Measurements from ENCODE around the gene OR2AJ1. TPM values are rescaled to one million over a fixed set of nuclear protein-coding genes. Genes with fewer than 3 reads are reported as not detected.
A peak's percentile ranks its signal among the peaks of the same experiment; 100 is the strongest.

Gene OR2AJ1
- total RNA-seq, 1 experiment from 2014 or later, result not detected

DNA sequence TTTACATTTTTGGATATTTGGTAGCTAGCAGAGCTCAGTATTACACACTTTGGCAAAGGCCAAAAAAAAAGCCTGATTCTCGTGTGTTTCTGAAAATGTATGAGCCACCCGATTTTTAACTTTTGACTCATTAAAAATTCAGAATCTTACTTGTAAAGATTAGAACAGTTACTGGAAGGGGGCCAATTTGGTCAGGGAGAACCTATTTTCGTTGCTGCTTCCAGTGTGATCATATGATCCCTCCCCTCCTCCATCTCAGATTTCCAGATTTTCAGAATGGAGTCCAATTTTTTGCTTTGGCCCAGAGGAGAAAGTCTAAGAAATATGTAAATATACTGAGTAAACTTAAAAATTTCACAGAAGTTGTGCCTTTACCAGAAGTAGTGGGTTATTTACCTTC, 37.1 kb downstream of the OR2AJ1 start:
- peak; percentile 23 for DNase-seq (ENCODE audit: low read depth)

DNA sequence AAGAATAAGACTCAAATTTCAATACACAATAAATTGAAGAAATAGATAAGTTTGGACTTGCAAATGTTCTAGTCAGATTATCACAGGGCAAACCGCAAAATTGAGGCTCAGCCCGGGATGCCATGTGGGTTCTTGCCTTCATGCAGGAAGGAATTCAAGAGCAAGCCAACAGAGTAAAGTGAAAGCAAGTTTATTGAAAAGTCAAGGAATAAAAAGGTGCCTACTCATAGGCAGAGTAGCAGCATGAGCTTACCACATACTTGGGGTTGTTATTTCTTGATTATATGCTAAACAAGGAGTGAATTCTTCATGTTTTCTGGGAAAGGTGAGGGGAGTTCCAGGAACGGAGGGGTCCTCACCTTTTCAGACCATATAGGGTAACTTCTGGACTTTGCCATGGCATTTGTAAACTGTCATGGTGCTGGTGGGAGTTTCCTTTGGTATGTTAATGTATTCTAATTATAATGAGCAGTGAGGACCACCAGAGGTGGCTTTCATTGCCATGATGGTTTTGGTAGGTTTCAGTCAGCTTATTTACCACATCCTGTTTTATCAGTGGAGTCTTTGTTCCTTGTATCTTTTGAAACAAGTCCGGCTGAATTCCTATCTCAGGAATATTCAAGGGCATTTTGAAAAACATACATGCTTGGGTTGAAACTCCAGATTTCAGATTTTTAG, 38.4 kb downstream of the OR2AJ1 start:
- peak; percentile 38 for DNase-seq (ENCODE audit: low read depth)

DNA sequence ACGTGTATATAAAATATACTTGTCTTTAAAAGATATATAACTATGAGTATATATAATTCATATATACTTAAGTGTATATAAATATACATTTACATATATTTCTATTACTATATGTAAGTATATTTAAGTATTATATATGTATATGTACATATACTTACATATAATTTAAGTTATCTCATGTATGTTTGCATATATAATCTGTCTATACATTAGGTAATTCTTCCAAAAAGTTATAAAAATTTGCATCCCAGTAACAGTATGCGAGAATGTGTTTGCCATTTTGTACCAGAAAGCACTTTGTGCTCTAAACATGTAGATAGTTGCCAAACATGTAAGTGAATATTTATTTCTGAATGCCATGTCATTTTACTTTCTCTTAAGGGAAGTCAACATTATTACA, 40.2 kb downstream of the OR2AJ1 start, which contains the start of gene OR2AK2:
OR2AK2 (plus strand) TSS at position 301 of the 400 bp plus-strand sequence. CDS start 144 bp downstream, outside the sequence.
- DNase-seq (ENCODE audit: low read depth), result no peak

DNA sequence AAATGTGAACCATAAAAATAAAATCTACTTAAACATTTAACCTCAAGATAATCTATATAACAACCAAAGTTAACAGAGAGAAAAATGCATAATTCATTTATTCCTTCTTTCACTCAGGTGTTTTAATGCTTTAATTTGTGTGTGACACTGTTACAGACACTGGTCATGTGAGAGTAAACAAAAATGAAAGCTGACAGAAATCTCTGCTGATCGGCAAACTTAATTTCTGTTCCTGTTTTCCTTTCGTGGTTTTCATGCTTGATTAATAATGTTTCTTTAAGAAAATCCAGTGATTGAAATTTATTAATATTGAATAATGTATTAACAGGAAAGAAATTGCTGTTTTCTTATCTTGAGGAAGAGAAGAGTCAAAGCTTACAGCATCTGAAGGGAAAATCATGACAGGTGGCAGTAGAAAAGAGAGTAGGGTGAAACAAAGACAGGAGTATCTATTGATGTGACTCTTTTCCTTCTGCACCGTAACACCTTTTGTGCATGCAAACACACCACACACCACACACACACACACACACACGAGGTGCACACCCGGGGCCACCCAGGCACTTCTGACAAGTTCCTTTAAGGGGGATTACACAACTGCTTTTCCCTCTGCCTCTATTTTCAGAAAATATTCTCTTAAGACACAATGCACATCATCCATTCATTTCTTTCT, 42.0 kb downstream of the OR2AJ1 start:
- DNase-seq (ENCODE audit: low read depth), result no peak

Other genes with a start within 250 kb of the OR2AJ1 start
- gene OR13G1, start 245.2 kb upstream of the OR2AJ1 start, total RNA-seq (2014; rRNA removed; shearing (Covaris generic)), result not detected in 2 replicates
- 0.34 TPM in 1 of 2 replicates, not detected in the other for gene OR6F1, start 208.2 kb upstream of the OR2AJ1 start, total RNA-seq (2014; rRNA removed; shearing (Covaris generic))
- not detected in 2 replicates for gene OR14K1, start 186.3 kb upstream of the OR2AJ1 start, total RNA-seq (2014; rRNA removed; shearing (Covaris generic))
- gene OR14A2, start 176.7 kb upstream of the OR2AJ1 start, total RNA-seq (2014; rRNA removed; shearing (Covaris generic)), result 1.9 TPM in 1 of 2 replicates, not detected in the other
- not detected in 2 replicates for gene OR1C1, start 164.3 kb upstream of the OR2AJ1 start, total RNA-seq (2014; rRNA removed; shearing (Covaris generic))
- not detected in 2 replicates for gene OR14A16, start 100.8 kb upstream of the OR2AJ1 start, total RNA-seq (2014; rRNA removed; shearing (Covaris generic))
- gene OR11L1, start 83.0 kb upstream of the OR2AJ1 start, total RNA-seq (2014; rRNA removed; shearing (Covaris generic)), result 0.11 TPM in 1 of 2 replicates, not detected in the other
- gene TRIM58, start 67.7 kb upstream of the OR2AJ1 start, total RNA-seq (2014; rRNA removed; shearing (Covaris generic)), result 29.7 and 33.5 TPM in 2 replicates
- 3.8 and 6.7 TPM in 2 replicates for gene OR2W3, start 29.3 kb upstream of the OR2AJ1 start, total RNA-seq (2014; rRNA removed; shearing (Covaris generic))
- 0.23 and 1.3 TPM in 2 replicates for gene OR2T8, start 4.6 kb upstream of the OR2AJ1 start, total RNA-seq (2014; rRNA removed; shearing (Covaris generic))
- not detected in 2 replicates for gene OR2L8, start 24.0 kb downstream of the OR2AJ1 start, total RNA-seq (2014; rRNA removed; shearing (Covaris generic))
- gene OR2AK2, start 40.3 kb downstream of the OR2AJ1 start, total RNA-seq (2014; rRNA removed; shearing (Covaris generic)), result not detected in 2 replicates
- not detected in 2 replicates for gene OR2L5, start 88.8 kb downstream of the OR2AJ1 start, total RNA-seq (2014; rRNA removed; shearing (Covaris generic))
- gene OR2L2, start 105.2 kb downstream of the OR2AJ1 start, total RNA-seq (2014; rRNA removed; shearing (Covaris generic)), result 0.06 TPM in 1 of 2 replicates, not detected in the other
- not detected in 2 replicates for gene OR2L3, start 121.9 kb downstream of the OR2AJ1 start, total RNA-seq (2014; rRNA removed; shearing (Covaris generic))
- 0.06 TPM in 1 of 2 replicates, not detected in the other for gene OR2L13, start 170.3 kb downstream of the OR2AJ1 start, total RNA-seq (2014; rRNA removed; shearing (Covaris generic))
- gene OR2M5, start 220.3 kb downstream of the OR2AJ1 start, total RNA-seq (2014; rRNA removed; shearing (Covaris generic)), result not detected in 2 replicates
- not detected in 2 replicates for gene OR2M2, start 249.9 kb downstream of the OR2AJ1 start, total RNA-seq (2014; rRNA removed; shearing (Covaris generic))

Measured in Daoy (cell line).